Osteoblast (primary cell): ENCODE measurements around the gene GOLGA1. TPM values are rescaled to one million over a fixed set of nuclear protein-coding genes. Genes with fewer than 3 reads are reported as not detected.

Experiments
- DNase-seq: peaks from one replicate; pipeline ENCODE4 v3.0.0; 2011; ENCODE audit warnings: low spot score, mixed read lengths; ENCODE audit not compliant: insufficient read length; ENCODE audit errors: missing footprints
- H2AFZ ChIP-seq: 2 replicates; pipeline ENCODE4 v1.6.0; 2011; ENCODE audit warnings: mild to moderate bottlenecking, low read length
- H3K27ac ChIP-seq: 2 replicates; pipeline ENCODE4 v1.5.1; 2011; ENCODE audit warnings: mild to moderate bottlenecking, low read depth, low read length, moderate library complexity
- H3K27me3 ChIP-seq: 2 replicates; pipeline ENCODE4 v1.6.0; 2012; ENCODE audit warnings: mild to moderate bottlenecking, control low read depth, inconsistent platforms, low read length, moderate library complexity; ENCODE audit not compliant: insufficient read depth
- H3K36me3 ChIP-seq: 2 replicates; pipeline ENCODE4 v1.5.1; 2011; ENCODE audit warnings: mild to moderate bottlenecking, low read length, control low read depth, moderate library complexity; ENCODE audit not compliant: insufficient read depth
- H3K4me1 ChIP-seq: 2 replicates; pipeline ENCODE4 v1.5.1; 2011; ENCODE audit warnings: mild to moderate bottlenecking, low read length, control low read depth, moderate library complexity; ENCODE audit not compliant: insufficient read depth
- H3K4me2 ChIP-seq: 2 replicates; pipeline ENCODE4 v1.6.0; 2011; ENCODE audit warnings: mild to moderate bottlenecking, low read length; ENCODE audit not compliant: insufficient read depth
- H3K4me3 ChIP-seq: fragments of 200-600 bp; sonication (generic); 3 replicates; pipeline ENCODE4 v1.5.1; 2012; ENCODE audit warnings: mild to moderate bottlenecking, low read length, inconsistent platforms; ENCODE audit not compliant: insufficient read depth
- H3K79me2 ChIP-seq: 2 replicates; pipeline ENCODE4 v1.6.0; 2012; ENCODE audit warnings: mild to moderate bottlenecking, low read length, control low read depth, inconsistent platforms; ENCODE audit not compliant: insufficient read depth
- H3K9me3 ChIP-seq: 2 replicates; pipeline ENCODE4 v1.5.1; 2011; ENCODE audit warnings: low read depth, low read length, control low read depth
- H4K20me1 ChIP-seq: 2 replicates; pipeline ENCODE4 v1.6.0; 2012; ENCODE audit warnings: mild to moderate bottlenecking, low read length, control low read depth; ENCODE audit not compliant: insufficient read depth
- small RNA-seq: library from RNA; depleted of rRNA; stranded (forward); fragments of <200 nt; gene quantifications from one replicate; pipeline ENCODE3, GENCODE V24; 2012
- total RNA-seq: library from RNA; depleted of rRNA; stranded (reverse); fragments of >200 nt; gene quantifications from 2 replicates; pipeline ENCODE4 v1.2.3, GENCODE V29; 2012
- TF ChIP-seq, protein P1 (sequence below): IDR thresholded peaks from 2 replicates; pipeline ENCODE4 v1.5.1; 2011; ENCODE audit warnings: mild to moderate bottlenecking, low read depth, low read length, moderate library complexity; ENCODE audit errors: extremely low read depth

GOLGA1 gene
- total RNA-seq, 1 donor = 13.4 TPM

DNA sequence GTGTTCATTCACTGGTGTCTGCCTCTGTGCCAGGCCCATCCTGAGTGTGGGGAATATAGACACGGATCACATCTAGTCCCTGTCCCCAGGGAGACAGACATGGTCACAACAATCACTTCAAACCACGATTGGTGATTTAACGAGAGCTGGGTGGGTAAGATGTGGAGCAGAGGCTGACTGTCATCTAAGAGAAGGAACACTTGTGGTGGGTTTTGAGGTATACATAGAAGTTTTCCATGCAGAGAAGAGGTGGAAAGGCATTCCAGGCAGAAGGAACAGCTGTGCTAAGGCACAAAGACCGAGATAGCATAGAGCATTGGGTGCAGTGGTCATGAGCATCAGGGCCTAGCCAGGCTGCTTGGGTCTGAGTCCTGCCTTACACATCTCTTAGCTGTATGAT lies 110.3 kb downstream of the GOLGA1 start:
- Histone ChIP-seq H3K27me3 (peaks cover 6% of the 10 kb centered on the region), H3K9me3 (no peaks in the 10 kb centered on the region)

DNA sequence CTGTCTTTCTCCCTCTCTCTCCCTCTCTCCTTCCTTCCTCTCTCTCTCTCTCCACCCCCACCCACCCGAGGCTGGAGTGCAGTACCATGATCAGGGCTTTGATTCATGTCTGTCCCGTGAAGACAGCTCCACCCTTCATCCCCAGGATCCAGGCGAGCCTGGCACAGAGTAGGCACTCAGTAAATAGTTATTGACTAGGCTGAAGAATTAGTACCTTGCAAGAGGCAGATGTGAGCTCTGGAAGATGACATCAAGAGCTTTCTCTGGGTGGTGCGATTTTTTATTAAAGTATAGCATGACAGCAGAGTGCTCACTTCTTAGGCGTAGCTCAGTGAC lies 111.6 kb downstream of the GOLGA1 start:
- no peaks in the 10 kb centered on the region for H3K36me3 ChIP-seq

More for the DNA sequence above, 110.3 kb downstream of the GOLGA1 start:
- Histone ChIP-seq H3K4me2 (no peak overlapping the region), H2AFZ (no peak overlapping the region), H3K79me2 (no peaks in the 10 kb centered on the region), H3K4me3 (no peak overlapping the region), H3K27ac (no peak overlapping the region), H3K36me3 (no peaks in the 10 kb centered on the region), H4K20me1 (peaks cover 3% of the 10 kb centered on the region), H3K4me1 (peaks cover 21% of the 10 kb centered on the region)
- no peak for DNase-seq
- TF ChIP-seq, protein P1, sequence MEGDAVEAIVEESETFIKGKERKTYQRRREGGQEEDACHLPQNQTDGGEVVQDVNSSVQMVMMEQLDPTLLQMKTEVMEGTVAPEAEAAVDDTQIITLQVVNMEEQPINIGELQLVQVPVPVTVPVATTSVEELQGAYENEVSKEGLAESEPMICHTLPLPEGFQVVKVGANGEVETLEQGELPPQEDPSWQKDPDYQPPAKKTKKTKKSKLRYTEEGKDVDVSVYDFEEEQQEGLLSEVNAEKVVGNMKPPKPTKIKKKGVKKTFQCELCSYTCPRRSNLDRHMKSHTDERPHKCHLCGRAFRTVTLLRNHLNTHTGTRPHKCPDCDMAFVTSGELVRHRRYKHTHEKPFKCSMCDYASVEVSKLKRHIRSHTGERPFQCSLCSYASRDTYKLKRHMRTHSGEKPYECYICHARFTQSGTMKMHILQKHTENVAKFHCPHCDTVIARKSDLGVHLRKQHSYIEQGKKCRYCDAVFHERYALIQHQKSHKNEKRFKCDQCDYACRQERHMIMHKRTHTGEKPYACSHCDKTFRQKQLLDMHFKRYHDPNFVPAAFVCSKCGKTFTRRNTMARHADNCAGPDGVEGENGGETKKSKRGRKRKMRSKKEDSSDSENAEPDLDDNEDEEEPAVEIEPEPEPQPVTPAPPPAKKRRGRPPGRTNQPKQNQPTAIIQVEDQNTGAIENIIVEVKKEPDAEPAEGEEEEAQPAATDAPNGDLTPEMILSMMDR = no peak

DNA sequence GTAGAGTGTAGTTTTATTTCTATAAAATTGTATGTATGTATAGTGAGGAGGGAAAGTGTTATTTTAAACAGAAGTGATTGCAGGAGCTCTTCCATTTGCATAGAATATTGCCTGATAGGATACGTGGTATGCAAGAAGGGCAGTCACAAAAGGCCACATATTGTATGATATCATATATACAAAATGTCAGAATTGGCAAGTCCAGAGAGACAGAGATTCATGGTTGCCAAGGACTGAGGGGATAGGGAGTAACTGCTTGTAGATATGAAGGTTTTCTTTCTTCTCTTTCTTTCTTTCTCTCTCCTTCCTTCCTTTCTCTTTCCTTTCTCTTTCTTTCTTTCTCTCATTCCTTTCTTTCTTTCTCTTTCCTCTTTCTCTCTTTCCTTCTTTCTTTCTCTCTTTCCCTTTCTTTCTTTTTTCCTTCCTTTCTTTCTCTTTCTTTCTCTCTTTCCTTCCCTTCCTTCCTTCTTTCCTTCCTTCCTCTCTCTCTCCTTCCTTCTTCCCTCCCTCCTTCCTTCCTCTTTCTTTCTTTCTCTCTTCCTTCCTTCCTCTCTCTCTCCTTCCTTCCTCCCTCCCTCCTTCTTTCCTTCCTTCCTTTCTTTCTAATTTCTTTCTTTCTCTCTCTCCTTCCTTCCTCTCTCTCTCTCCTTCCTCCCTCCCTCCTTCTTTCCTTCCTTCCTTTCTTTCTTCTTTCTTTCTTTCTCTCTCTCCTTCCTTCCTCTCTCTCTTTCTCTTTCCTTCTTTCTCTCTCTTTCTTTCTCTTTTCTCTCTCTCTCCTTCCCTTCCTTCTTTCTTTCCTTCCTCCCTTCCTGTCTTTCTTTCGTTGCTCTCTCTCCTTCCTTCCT lies 112.2 kb downstream of the GOLGA1 start:
- H3K4me2 ChIP-seq = no peak overlapping the region
- TF ChIP-seq, protein P1 = no peak
- no peak overlapping the region for H2AFZ ChIP-seq
- H3K79me2 ChIP-seq = no peaks in the 10 kb centered on the region
- no peak overlapping the region for H3K4me3 ChIP-seq
- peaks cover 7% of the 10 kb centered on the region for H3K4me1 ChIP-seq
- DNase-seq = no peak
- H3K9me3 ChIP-seq = no peaks in the 10 kb centered on the region
- no peaks in the 10 kb centered on the region for H4K20me1 ChIP-seq
- H3K27ac ChIP-seq = no peak overlapping the region
- peaks cover 6% of the 10 kb centered on the region for H3K27me3 ChIP-seq
- no peaks in the 10 kb centered on the region for H3K36me3 ChIP-seq

More for the DNA sequence above, 111.6 kb downstream of the GOLGA1 start:
- TF ChIP-seq, protein P1 = no peak
- no peak overlapping the region for H3K4me3 ChIP-seq
- no peak overlapping the region for H2AFZ ChIP-seq
- peaks cover 10% of the 10 kb centered on the region for H3K4me1 ChIP-seq
- no peaks in the 10 kb centered on the region for H3K9me3 ChIP-seq
- H3K27ac ChIP-seq = no peak overlapping the region
- no peaks in the 10 kb centered on the region for H3K79me2 ChIP-seq
- H3K4me2 ChIP-seq = no peak overlapping the region
- H4K20me1 ChIP-seq = no peaks in the 10 kb centered on the region
- DNase-seq = no peak
- peaks cover 6% of the 10 kb centered on the region for H3K27me3 ChIP-seq

Small RNA genes within 50 kb of the gene (small RNA-seq; reads per million reads assigned to genes)
- not detected for gene RNU4-82P

Other genes starting within 250 kb of the GOLGA1 start
- 0.36 and 0.88 TPM in 2 replicates for gene NR6A1, start 169.8 kb downstream of the GOLGA1 start, total RNA-seq
- 27.1 and 29.7 TPM in 2 replicates for gene OLFML2A, start 163.9 kb downstream of the GOLGA1 start, total RNA-seq
- not detected in 2 replicates for gene WDR38, start 87.6 kb downstream of the GOLGA1 start, total RNA-seq
- 1,644 and 1,645 TPM in 2 replicates for gene RPL35, start 79.1 kb downstream of the GOLGA1 start, total RNA-seq
- gene ARPC5L, start 79.0 kb downstream of the GOLGA1 start, total RNA-seq = 9.8 and 11.8 TPM in 2 replicates
- 11.2 and 15.0 TPM in 2 replicates for gene SCAI, start 202.4 kb upstream of the GOLGA1 start, total RNA-seq
- gene PPP6C, start 248.7 kb upstream of the GOLGA1 start, total RNA-seq = 36.5 and 40.9 TPM in 2 replicates